Spinal cord (tissue), 10 donors: ENCODE data around the gene PPP1R13B. TPM values are rescaled to one million over a fixed set of nuclear protein-coding genes. Genes with fewer than 3 reads are reported as not detected.

Source experiments
- DNase-seq, 6 donors: peaks; one replicate each; pipeline versions ENCODE4 v3.0.0 to v3.0.0-alpha.2; 2013 to 2015; ENCODE audit warnings: low spot score in 6 of 6, low read depth in 4 of 6
- H3K27ac ChIP-seq: one replicate; pipeline ENCODE4 v1.5.1; 2013; ENCODE audit warnings: low read depth, low read length, control low read depth
- H3K27me3 ChIP-seq: one replicate; pipeline ENCODE4 v1.6.1; 2013; ENCODE audit warnings: low read length; ENCODE audit not compliant: control insufficient read depth, insufficient read depth
- H3K36me3 ChIP-seq: one replicate; pipeline ENCODE4 v1.6.1; 2013; ENCODE audit warnings: low read length; ENCODE audit not compliant: control insufficient read depth, insufficient read depth
- H3K4me1 ChIP-seq: one replicate; pipeline ENCODE4 v1.6.1; 2013; ENCODE audit warnings: low read length; ENCODE audit not compliant: control insufficient read depth, insufficient read depth
- H3K4me3 ChIP-seq: one replicate; pipeline ENCODE4 v1.5.1; 2013; ENCODE audit warnings: low read depth, low read length, control low read depth
- H3K9me3 ChIP-seq: one replicate; pipeline ENCODE4 v1.6.1; 2013; ENCODE audit warnings: low read length; ENCODE audit not compliant: control insufficient read depth, insufficient read depth
- WGBS: methylation state at CpG from one replicate; pipeline ENCODE4 v1.1.5; 2013; ENCODE audit warnings: missing lambda C conversion rate; ENCODE audit not compliant: insufficient coverage; 5-methylcytosine and 5-hydroxymethylcytosine counted together
- polyA plus RNA-seq, 2 donors: library from polyadenylated mRNA; unstranded; fragments of 120-200 nt; gene quantifications; one replicate each; pipeline ENCODE4 v1.2.1, GENCODE V29; 2013; ENCODE audit not compliant: insufficient read length in 2 of 2
- total RNA-seq, 2 donors: library from RNA; depleted of rRNA in 1 of 2; stranded (reverse); fragments of 120-200 nt in 1 of 2; fragments of >200 nt in 1 of 2; gene quantifications; one replicate each; pipeline versions ENCODE4 v1.2.3 to v1.2.4, GENCODE V29; 2013 to 2014
- donor health status: healthy.

PPP1R13B gene
- total and polyA plus RNA-seq, 4 donors, result 16.6 to 46.3 (median 26.5) TPM

DNA sequence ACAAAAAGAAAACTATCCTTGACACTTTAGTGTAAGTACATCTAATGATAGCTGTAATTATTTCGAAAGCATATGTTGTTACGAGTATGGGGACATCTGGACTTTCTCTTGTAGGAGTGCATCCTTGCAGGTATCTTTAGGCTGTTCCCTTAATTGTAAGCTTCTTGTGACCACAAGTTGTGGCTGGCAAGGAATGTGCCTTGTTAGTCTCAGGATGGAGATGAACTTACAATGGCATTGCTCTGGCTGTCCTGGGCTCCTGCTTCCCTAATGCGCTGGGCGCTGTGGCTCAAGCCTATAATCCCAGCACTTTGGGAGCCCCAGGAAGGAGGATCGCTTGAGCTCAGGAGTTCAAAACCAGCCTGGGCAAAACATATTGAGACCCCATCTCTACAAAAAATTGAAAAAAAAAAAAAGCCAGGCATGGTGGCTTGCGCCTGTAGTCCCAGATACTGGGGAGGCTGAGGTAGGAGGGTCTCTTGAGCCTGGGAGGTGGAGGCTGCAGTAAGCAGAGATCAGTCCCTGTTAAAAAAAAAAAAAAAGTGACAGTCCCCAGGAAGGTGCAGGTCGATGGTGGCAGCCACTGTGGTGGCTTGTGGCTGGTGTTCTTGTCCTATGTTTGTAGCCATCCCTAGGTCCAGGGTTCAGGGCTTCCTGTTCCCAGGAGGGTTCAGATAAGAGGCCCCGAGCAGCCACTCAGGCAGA lies 23.7 kb upstream of the PPP1R13B start:
- 95% methylated on average over 7 of the region's 8 CpGs for WGBS
- DNase-seq, result no peak

DNA sequence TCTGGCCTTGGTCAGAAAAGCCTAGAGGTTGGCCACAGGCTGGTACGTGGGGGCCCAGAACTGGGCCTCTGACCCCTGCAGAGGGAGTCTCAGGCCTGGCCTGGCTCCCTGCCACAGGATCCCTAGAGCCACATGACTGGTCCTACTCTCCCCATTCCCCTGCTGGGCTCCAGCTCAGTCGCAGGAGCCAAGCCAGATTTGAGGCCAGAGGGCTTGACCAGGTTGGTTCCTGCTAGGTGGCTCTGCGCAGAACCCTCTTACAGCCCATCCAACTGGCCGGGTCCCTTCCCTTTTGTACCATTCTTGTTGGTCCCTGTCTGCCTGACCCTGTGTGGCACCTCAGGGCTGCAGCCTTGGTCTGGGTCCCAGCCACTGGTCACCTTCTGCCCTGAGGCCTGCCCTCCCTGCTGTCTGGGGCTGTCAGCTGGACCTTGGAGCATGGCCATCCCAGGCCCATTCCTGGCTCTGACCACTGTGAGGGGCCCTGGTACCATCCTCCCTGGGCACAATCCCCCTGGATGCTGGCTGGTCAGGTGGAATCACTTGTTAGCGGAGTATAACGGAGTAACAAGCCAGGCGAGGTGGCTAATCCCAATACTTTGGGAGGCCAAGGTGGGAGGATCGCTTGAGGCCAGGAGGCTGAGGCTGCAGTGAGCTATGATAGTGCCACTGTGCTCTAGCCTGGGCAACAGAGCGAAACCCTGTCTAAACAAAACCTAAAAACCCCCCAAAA lies 22.9 kb upstream of the PPP1R13B start:
- no peak for DNase-seq

More for the DNA sequence above, 23.7 kb upstream of the PPP1R13B start:
- Histone ChIP-seq H3K4me1 (peaks cover 24% of the 10 kb centered on the region), H3K4me3 (no peak overlapping the region), H3K9me3 (no peaks in the 10 kb centered on the region), H3K27me3 (peaks cover 2% of the 10 kb centered on the region), H3K36me3 (no peaks in the 10 kb centered on the region), H3K27ac (no peak overlapping the region)

DNA sequence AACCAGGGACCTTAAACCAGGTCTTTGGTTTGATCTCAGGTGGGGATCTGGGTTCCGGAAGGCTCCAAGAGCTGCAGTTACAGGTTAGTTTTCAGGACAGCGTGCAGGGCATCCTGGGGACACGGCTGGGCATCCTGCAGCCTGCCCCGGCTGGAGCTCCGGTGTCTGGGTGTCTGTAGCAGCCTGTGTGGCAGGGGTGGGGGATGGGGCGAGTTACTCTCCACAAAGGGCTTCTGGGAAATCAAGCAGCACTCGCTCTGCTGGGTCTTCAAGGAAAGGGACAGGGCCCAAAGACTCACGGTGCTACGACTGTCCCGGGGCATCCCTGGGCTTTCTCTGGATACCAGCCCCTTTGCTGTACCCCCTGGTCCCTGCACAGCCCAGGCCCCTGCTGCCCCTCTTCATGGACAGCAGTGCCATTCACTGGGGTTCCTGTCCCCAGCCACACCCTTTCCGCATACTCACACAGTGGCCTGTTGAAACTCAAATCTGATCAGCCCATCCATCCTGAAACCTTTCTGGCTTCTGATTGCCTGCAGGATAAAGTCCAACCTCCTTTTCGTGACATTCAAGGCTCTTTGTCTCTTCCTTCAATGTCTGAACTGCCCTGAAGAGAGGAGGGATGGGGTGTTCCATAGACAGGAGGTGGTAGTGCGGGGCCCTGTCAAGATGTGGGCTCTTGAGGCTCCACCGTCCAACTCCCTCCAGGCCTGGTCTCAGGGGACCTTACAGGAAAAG lies 22.2 kb upstream of the PPP1R13B start:
- Histone ChIP-seq H3K36me3 (no peaks in the 10 kb centered on the region), H3K4me3 (no peak overlapping the region), H3K4me1 (peaks cover 24% of the 10 kb centered on the region), H3K27ac (no peak overlapping the region), H3K9me3 (no peaks in the 10 kb centered on the region), H3K27me3 (peaks cover 2% of the 10 kb centered on the region)
- 87% methylated on average over 13 of the region's 14 CpGs for WGBS
- DNase-seq, result no peak

More for the DNA sequence above, 22.9 kb upstream of the PPP1R13B start:
- 93% methylated on average over 7 of the region's 9 CpGs for WGBS
- Histone ChIP-seq H3K36me3 (no peaks in the 10 kb centered on the region), H3K9me3 (no peaks in the 10 kb centered on the region), H3K27me3 (peaks cover 2% of the 10 kb centered on the region), H3K4me1 (peaks cover 24% of the 10 kb centered on the region), H3K4me3 (no peak overlapping the region), H3K27ac (no peak overlapping the region)

DNA sequence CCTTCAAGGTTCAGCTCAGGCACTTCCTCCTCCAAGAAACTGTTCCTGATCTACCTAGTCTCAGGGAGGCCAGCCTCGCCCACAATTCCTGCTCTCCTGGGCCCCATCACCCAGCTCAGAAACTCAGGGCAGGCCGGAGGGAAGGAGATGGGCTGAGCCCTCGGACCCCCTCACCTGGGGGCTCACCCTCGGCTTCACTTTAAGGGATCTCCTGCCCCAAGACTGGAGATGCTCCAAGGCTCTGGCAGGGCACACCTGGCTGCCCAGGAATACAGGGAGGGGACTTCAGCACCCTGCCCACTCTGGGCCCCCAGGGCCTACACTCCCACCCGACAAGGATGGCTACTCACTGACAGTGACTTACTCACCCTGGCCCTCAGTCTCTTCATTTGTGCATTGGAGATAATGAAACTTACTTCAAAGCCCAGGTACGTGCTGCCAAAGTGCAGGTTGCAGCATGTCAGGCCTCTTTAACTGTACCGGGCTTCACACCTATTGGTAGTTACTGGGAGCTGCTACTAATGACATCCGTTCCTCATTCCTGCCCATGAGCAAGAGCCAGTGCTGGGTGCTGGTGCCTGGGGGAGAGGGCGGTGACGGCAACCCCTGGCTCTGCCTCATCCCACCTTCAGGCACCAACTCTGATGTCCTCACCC lies 21.0 kb upstream of the PPP1R13B start:
- Histone ChIP-seq H3K27ac (no peak overlapping the region), H3K9me3 (no peaks in the 10 kb centered on the region), H3K4me3 (no peak overlapping the region), H3K27me3 (peaks cover 2% of the 10 kb centered on the region), H3K36me3 (no peaks in the 10 kb centered on the region), H3K4me1 (peaks cover 24% of the 10 kb centered on the region)
- 98% methylated on average over 8 of the region's 10 CpGs for WGBS
- DNase-seq, result no peak

DNA sequence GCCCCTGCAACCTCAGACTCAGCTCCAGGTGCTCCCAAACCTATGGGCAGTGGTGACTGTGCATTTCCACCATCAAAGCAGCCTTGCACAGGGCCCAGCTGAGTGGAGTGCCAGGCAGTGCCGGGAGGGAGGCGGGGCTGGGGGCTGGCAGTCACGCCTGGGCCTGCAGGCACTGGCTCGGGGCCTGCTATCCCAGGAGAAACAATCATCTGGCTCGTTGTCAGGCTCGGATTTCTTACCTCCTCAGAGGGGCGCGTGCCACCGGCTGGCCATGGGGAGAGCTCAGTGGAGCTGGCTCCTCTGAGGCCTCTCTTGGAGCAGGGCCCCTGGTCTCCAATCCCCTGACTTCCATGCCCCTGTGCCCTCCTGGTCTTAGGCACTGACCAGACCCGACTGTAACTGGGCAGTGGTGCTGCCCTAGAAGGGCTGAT lies 20.2 kb upstream of the PPP1R13B start:
- H3K27ac ChIP-seq, result no peak overlapping the region
- H3K27me3 ChIP-seq, result peaks cover 2% of the 10 kb centered on the region
- no peaks in the 10 kb centered on the region for H3K36me3 ChIP-seq
- peak in 1 of 6 donors; percentile 55 for DNase-seq
- 25% methylated on average over 10 of the region's 10 CpGs for WGBS
- H3K9me3 ChIP-seq, result no peaks in the 10 kb centered on the region
- H3K4me3 ChIP-seq, result no peak overlapping the region
- H3K4me1 ChIP-seq, result peaks cover 20% of the 10 kb centered on the region

DNA sequence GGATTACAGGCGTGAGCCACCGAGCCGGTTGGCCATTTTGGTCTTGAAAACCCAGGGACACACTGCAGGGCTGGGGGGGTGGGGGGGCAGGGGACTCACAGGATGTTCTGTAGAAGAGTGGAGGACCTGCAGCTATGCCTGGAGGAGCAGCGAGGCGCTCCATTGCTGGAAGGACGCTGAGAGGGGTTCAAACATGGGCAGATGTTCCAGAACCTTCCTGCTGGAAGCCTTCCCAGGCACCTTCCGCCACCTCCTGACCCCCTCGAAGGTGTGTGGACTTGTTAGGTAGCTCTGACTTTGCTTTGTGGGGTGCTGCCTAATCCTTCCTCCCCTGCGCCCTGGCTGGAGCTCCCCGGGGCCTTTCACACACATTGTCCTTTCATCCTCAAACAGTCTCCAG lies 19.6 kb upstream of the PPP1R13B start:
- Histone ChIP-seq H3K27ac (no peak overlapping the region), H3K27me3 (peaks cover 2% of the 10 kb centered on the region)
- WGBS, result 92% methylated on average over 8 of the region's 10 CpGs

DNA sequence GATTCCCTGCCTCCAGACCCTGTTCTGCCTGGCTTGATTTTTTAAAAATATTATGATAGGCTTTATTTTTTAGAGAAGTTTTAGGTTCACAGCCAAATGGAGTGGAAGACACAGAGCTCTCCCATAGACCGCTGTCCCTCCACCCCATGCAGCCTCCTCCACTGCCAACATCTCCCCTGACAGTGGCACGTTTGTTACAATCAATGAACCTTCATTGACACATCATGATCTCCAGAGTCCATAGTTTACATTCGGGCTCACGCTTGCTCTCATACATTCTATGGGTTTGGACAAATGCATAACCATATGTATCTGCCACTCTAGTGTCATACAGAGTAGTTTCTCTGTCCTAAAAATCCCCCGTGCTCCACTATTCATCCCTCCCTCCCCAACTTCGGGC lies 15.9 kb upstream of the PPP1R13B start:
- no peak overlapping the region for H3K27ac ChIP-seq
- H3K36me3 ChIP-seq, result no peaks in the 10 kb centered on the region
- no peak for DNase-seq
- H3K4me1 ChIP-seq, result peaks cover 13% of the 10 kb centered on the region
- H3K4me3 ChIP-seq, result no peak overlapping the region
- 86% methylated on average over 5 of the region's 6 CpGs for WGBS
- no peaks in the 10 kb centered on the region for H3K9me3 ChIP-seq
- H3K27me3 ChIP-seq, result no peaks in the 10 kb centered on the region

More for the DNA sequence above, 19.6 kb upstream of the PPP1R13B start:
- Histone ChIP-seq H3K9me3 (no peaks in the 10 kb centered on the region), H3K4me1 (peaks cover 15% of the 10 kb centered on the region), H3K36me3 (no peaks in the 10 kb centered on the region), H3K4me3 (no peak overlapping the region)
- no peak for DNase-seq

DNA sequence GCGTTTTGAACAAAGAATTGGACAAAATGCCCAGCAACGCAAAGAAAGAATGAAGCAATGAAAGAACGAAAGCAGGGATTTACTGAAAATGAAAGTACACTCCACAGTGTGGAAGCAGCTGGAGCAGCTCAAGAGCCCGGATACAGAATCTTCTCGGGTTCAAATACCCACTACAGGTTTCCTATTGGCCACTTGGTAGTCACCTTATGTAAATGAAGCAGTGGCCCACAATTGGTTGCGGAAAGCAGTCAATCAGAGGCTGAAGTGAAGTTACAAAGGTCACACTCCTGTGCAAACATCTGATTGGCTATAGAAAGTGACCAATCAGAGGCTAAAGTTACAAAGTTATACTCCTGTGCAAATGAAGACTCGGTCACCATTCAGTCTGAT lies 15.0 kb upstream of the PPP1R13B start:
- Histone ChIP-seq H3K4me1 (peaks cover 8% of the 10 kb centered on the region), H3K9me3 (no peaks in the 10 kb centered on the region), H3K36me3 (no peaks in the 10 kb centered on the region), H3K4me3 (no peak overlapping the region), H3K27me3 (no peaks in the 10 kb centered on the region), H3K27ac (no peak overlapping the region)
- WGBS, result 93% methylated on average over 6 of the region's 7 CpGs
- no peak for DNase-seq
